GM18511 (cell line): ENCODE measurements around the gene SCN8A.
"Not testable (repeated sequence)": the region's sequence is repeated elsewhere in the genome, so short reads cannot be mapped to it uniquely, and the experiment has no call there.

Experiments used
- ATAC-seq: cut with Tn5 transposase; IDR thresholded peaks from one replicate; pipeline ENCODE4 v1.9.1; 2021; ENCODE audit warnings: mild to moderate bottlenecking, moderate library complexity; ENCODE audit not compliant: unreplicated experiment

Gene SCN8A

DNA sequence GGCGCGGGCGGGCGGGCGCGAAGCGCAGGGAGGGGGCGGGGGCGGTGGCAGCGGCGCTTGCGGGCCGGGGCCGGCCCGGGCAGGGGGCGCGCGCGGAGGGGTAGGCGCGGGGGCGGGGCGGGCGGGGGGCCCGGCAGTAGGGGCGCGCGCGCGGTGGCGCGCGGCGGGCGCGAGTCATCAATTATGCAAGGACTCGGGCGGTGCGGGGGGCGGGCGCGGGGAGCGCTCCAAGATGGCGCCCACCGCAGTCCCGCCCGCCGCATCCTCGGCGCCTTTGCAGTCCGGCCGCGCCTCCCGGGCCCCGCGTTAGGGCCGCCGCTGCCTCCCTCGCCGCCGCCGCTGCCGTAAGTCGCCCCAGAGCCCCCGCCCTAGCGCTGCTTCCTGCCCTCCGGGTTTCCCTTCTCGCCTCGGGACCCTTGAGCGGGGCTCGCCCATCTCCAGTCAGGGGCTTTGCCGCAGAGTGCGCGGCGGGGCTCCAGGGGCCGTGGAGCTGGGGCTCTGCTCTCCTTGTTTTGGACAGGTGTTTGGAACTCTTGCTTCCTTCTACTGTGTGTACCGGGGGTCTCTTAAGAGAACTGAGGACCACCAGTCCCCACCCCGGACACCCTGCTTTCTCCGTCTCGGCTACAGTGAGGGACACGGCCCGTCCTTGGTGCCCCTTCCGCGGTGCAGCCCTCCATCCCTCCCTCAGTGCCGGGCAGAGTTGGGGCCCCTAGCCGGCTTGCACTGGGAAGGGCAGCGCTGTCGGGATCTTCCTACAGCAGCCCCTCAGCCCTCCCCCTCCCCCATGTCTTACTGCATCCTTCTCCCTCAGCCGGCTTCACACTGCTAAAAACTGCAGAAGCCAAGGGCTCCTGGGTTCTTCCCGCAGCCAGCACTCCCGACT lies at the start of gene SCN8A:
SCN8A (plus strand) TSS at position 218 of the 886 bp plus-strand sequence. CDS start 71,585 bp downstream, outside the sequence.
- ATAC-seq: no peak

DNA sequence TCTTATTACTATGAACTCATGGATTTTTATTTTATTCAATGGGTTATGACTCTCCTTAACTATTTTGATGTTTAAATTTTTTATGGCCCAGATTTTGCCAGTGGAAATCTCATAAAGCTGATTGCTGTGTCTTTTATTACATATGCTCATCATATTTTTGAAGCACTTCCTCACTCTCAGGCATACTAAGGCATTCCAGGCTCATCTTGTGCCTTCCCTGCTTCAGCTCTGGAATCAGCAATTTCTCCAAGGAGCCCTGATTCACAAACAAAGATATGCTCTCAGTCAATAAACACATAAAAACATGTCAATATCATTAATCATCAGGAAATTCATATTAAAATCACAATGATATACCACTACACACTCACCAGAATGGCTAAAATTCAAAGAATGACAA lies 44.9 kb upstream of the SCN8A start:
- no peak for ATAC-seq

DNA sequence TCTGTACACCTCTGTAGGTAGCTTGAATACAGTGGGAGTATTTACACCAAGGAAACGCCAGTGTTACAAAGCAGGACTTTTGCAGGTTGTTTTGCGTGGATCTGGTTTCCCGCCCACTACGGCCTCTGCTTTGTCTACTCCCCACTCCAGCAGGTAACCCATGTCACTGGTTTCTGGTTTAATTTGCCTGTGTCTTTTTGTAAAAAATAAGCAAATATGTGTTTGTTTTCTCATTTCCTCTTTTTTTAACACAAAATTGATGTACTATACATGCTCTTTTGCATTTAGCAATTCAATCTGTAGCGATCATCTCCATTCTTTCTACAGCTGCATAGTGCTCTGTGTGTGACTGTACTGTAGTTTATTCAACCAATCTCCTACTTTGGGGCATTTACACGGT lies 43.4 kb upstream of the SCN8A start:
- no peak for ATAC-seq

DNA sequence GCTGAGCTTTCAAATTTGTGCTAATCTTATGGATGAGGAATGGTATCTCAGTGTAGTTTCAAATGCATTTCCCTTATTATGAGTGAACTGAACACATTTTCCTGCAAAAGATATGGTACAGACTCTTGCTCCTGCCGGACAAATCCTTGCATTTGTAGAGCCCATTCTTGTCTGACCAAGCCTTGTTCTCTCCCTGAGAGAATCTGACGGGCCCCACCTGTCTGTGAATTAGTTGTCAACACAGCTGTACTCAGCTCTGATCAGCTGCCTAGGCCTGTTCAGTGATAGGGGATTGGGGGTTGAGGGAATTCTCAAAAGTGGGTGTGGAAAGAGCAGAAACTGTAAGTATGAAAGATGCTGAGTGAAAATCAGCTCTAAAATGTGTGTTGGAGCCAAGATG lies 42.8 kb upstream of the SCN8A start:
- no peak for ATAC-seq

DNA sequence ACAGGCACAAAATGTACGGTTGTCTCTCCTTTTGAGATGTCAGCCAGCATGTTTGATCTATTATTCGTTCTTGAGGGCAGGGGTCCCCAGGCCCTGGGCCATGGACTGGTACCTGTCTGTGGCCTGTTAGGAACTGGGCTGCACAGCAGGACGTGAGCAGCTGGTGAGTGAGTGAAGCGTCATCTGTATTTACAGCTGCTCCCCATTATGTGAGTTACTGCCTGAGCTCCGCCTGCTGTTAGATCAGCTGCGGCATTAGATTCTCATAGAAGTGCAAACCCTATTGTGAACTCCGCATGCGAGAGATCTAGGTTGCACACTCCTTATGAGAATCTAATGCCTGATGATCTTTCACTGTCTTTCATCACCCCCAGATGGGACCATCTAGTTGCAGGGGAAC lies 41.4 kb upstream of the SCN8A start:
- ATAC-seq: no peak

DNA sequence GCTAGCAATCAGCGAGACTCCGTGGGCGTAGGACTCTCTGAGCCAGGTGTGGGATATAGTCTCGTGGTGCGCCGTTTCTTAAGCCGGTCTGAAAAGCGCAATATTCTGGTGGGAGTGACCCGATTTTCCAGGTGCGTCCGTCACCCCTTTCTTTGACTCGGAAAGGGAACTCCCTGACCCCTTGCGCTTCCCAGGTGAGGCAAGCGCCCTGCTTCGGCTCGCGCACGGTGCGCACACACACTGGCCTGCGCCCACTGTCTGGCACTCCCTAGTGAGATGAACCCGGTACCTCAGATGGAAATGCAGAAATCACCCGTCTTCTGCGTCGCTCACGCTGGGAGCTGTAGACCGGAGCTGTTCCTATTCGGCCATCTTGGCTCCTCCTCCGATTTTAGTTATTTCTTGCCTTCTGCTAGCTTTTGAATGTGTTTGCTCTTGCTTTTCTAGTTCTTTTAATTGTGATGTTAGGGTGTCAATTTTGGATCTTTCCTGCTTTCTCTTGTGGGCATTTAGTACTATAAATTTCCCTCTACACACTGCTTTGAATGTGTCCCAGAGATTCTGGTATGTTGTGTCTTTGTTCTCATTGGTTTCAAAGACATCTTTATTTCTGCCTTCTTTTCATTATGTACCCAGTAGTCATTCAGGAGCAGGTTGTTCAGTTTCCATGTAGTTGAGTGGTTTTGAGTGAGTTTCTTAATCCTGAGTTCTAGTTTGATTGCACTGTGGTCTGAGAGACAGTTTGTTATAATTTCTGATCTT lies 22.6 kb upstream of the SCN8A start:
- not testable (repeated sequence) for ATAC-seq

DNA sequence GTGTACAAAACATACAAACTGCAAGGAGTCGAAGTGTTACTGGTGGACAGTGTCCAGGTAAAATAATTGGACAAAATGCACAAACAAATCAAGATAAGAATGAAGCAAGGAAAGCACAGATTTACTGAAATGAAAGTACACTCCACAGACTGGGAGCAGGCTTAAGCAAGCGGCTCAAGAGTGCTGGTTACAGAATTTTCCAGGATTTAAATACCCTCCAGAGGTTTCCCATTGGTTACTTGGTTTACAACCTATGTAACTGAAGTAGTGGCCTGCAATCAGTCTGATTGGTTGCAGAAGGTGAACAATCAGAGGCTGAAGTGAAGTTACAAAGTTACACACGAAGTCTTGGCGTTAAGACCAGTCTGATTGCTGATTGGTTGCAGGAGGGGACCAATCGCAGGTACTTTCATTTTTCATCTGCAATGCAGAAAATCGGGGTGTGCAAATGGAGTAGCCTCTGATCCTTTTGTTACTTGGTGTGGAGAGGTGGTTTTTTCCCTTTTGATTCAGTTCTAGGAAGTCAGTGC lies 11.6 kb upstream of the SCN8A start:
- no peak for ATAC-seq

DNA sequence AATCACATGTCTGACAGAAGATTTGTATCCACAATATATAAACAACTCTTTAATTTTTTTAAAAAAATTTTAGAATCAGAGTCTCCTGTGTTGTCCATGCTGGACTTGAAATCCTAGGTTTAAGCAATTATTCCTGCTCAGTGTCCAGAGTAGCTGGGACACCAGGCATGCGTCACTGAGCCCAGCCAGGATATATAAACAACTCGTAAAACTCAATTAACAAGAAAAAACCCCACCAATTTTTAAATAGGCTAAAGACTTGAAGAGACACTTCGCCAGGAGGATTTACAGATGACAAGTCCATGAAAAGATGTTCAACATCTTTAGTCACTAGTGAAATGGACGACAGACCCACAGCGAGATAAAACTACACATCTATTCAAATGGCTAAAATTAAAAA lies 2.0 kb upstream of the SCN8A start:
- ATAC-seq: no peak

DNA sequence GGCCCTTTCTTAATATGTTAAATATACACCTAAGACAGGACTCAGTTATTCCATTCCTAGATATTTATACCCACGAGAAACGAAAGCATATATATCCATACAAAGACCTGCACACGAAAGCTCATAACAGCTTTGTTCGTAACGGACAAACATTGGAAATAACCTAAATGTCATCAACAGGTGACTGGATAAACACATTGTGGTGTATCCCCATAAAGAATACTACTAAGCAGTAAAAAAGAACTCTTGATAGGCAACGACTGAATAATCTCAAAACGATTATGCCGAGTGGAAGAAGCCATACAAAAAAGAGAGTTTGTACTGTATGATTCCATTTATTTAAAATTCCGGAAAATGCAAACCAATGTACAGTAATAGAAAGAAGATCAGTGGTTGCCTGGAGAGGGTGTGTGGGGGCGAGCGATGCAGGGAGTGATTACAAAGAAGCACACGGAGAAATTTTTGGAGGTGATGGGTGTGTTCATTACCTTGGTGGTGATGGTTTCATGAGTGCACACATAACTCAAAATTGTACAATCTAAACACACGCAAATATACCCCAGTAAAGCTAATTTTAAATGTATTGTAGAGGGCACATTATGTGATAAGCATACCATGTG lies 1.4 kb upstream of the SCN8A start:
- no peak for ATAC-seq

DNA sequence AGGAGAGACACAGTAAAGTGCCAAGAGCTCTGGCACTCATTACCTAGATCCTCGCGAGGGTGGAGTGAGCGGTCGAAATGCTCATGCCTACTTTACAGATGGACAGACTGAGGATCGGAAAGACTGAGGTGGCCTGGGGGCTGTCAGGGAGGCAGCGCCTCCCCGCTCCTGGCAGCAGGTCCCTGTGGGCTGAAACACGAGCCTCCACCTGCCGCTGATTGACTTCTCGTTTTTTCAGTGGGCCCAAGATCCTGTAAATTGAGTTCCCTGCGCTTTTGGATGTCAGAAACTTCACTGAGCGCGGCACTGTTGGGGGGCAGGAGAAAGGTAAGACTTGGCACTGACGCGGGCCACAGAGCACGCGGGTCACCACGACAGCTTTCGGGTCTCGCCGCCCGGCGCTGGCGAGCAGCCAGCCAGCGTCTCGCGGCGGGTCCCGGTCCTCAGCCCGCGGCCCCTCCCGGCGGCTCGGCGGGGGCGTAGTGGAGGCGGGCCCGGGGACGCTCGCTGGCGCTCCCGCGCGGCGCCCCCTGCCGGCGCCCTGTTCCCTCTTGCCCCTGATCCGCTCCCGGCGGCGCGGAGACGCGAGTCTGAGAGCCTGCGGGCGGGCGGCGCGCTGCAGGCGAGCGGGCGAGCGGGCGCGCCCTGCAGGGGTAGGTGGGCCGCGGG lies 552 bp upstream of the SCN8A start:
- ATAC-seq: peak; percentile 80

DNA sequence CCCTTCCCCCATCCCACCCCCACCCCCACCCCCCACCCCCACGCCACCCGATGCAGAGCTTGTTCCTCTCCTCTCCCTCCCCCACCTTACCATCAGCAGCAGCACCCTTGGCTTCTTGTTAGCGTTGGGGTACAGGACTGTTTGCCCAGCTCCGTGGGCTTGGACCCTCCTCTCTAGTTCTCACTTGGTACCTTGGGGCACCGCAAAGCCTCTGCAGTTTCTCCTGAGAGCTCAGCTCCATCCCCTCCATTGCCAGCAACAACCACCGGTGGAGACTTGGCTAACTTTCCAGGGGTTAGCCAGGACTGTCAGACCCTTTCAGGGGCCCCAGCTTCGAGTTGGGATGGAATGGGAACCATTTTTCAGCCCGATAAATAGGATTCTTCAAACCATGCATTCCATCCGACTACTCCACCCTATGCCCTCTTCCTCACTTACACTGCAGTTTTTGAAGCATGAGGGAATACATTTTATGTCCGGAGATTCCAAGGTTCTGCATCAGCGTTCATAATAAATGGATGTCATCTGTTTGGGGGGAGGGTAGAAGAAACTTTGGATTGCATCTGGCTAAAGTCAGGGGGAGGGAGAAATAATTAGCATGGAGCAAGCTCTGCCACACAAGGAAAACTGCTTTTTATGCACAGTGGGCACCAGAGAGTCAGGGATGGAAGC lies 1.1 kb downstream of the SCN8A start:
- ATAC-seq: no peak

DNA sequence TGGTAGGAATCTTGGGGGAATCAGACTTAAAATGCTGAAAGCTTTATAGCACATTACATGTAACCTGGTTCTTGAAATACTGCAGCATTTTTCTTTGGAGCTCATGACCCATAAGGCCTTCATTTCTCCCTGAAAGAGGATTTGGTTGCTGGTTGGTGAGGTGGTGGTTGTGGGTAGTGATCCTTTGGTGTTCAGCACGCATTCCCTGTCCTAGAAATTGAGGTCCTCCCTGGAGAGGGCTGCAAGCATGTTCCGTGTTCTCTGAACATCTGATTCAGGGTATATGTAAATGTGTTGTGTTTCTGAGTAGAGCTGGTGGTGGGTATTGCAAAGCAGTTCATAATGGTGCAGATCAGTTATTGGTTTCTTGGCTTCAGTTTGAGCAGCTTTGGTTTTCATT lies 2.0 kb downstream of the SCN8A start:
- no peak for ATAC-seq

DNA sequence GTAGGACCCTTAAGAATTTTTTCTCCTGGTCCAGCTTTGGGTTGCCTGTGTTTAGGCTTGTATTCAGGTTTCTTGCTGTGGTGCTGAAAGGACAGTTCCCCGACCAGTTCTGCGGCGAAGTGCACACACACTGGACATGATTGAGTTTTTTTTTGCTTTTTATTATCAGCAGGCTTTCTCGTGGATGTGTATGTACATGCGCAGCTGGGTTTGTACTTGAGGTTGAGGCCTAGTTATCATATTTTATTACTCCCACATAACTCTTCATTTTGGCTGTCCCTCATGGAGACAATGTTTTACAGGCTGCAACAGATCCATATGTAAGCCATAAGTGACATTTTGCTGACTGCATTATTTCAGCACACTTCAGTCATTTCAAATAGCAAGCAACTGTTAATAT lies 2.5 kb downstream of the SCN8A start:
- ATAC-seq: no peak

DNA sequence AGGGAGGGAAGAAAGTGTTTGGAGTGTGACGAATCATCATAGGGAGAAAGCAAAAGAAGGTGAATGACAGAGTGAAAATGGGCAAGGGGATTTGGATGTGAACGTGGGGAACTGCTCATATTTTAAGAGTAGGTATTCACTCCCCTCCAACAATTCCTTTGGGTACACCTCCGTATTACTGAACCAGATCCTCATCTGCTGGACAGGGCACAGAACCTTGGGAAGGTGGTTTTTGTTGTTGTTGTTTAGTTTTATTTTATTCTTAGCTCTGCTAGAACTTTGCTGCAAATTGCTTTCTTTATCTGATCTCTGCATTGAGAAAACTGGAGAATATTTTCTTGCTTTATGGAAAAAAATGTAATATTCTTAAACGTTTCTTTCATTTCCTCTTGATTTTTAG lies 7.1 kb downstream of the SCN8A start:
- no peak for ATAC-seq

DNA sequence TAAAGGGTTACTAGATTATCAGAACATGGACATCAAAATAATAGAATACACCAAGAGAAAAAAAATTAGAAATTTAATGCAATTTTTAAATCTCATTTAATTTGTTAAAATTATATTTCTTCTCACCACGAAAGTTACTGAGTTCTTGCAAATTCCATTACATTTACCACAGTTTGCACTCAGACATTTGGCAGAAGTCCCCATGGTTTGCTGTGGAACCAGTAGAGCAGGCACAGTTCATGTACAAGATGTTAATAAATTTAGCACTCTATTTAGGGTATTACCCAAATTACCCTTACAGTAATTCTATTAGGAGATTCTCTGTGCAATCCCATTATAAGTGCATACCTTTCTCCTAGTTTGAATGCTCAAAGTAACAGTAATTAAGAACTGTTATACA lies 9.7 kb downstream of the SCN8A start:
- ATAC-seq: no peak

DNA sequence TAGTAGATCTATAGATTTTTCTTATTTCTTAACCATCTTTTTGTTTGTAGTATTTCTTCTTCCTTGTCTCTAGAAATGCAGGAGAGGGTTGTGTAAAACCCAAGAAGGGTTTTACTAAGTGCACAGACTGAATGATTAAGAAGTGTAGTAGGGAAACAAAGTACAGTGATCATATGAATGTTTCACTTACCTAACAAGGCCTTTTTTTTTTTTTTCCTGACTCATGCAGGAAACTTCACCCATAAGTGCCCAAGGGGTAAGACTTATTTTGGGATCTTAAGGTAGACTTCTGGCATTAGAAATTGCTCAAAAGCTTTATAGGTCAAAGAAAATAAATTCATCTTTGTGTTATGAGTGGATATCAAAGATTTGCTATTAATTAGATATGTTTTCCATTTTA lies 10.2 kb downstream of the SCN8A start:
- ATAC-seq: no peak

DNA sequence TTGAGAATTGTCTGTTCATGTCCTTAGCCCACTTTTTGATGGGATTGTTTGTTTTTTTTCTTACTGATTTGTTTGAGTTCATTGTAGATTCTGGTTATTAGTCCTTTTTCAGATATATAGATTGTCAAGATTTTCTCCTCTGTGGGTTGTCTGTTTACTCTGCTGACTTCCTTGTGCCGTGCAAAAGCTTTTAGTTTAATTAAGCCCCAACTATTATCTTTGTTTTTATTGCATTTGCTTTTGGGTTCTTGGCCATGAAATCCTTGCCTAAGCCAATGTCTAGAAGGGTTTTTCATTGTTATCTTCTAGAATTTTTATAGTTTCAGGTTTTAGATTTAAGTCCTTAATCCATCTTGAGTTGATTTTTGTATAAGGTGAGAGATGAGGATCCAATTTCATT lies 14.9 kb downstream of the SCN8A start:
- not testable (repeated sequence) for ATAC-seq

DNA sequence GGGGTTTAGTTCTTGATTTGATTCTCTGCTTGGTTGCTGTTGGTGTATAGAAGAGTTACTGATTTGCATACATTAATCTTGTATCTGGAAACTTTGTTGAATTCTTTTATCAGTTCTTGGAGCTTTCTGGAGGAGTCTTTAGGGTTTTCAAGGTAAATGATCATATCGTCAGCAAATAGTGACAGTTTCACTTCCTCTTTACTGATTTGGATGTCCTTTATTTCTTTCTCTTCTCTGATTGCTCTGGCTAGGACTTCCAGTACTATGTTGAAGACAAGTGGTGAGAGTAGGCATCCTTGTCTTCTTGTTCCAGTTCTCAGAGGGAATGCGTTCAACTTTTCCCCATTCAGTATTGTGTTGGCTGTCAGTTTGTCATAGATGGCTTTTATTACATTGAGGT lies 16.2 kb downstream of the SCN8A start:
- ATAC-seq: not testable (repeated sequence)

DNA sequence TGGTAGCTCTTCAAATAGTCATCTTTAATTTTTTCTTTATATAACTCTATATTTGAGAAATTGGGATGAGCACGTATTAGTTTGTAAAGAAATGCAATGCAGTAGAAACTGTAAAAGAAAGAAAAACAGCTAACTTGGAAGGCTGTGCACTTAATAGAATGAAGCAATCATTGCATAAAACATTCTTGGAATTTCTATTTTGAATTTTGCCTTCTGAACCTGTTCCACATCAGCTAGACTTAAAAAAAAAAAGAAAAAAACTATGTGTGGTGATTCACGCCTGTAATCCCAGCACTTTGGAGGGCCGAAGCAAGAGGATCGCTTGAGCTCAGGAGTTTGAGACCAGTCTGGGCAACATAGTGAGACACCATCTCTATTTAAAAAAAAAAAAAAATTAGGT lies 29.4 kb downstream of the SCN8A start:
- ATAC-seq: no peak

DNA sequence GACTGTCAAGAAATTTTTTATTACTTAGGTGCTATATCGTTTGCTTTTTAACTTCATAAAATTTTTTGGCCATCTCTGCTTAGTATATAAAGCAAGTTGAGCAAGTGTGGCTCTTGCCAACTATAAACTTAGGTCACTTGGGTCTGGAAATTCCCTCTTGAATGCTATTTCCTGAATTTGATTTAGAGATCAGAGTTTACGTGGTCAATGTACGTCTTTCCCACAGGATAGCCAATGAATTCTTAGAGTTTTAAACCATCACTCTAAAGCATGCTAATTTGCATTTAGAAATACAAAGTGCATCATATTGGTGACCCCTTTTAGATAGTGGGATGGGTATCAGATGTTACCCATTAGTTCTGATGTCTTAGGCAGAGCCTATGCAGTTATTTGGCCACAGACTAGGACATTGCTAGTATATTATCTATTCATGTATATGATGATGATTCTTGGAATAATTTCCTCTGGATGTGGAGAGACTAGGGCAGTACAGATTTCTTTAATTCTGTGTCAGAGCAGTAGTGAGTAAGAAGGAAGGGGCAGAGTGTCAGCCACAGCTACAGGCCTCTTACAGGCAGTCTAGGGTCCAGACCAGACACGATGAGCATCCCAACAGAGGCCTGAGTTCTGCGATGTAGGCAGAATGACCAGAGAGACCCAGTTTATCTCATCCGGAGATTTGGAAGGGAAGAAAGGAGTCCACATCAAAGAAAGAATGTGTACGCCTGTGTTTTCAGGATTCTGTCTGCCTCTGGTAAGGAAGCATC lies 30.3 kb downstream of the SCN8A start:
- ATAC-seq: no peak
